Bronchial epithelial cell (primary cell): ENCODE results near the gene TNP2. TPM values are rescaled to one million over a fixed set of nuclear protein-coding genes. Genes with fewer than 3 reads are reported as not detected.

Experiments used
- DNase-seq: peaks from one replicate; pipeline ENCODE4 v3.0.0-alpha.2; 2010; ENCODE audit warnings: low read depth
- FAIRE-seq: peaks from 2 replicates; lab custom pipeline; 2011; peaks lifted over from hg19 to GRCh38; lab: Jason Lieb, UNC
- H3K27me3 ChIP-seq: 2 replicates; pipeline ENCODE4 v1.5.1; 2011; ENCODE audit warnings: low read length; ENCODE audit not compliant: control insufficient read depth, insufficient read depth
- H3K36me3 ChIP-seq: 2 replicates; pipeline ENCODE4 v1.5.1; 2011; ENCODE audit warnings: low read length; ENCODE audit not compliant: control insufficient read depth, insufficient read depth
- H3K4me3 ChIP-seq: 2 replicates; pipeline ENCODE4 v1.5.1; 2011; ENCODE audit warnings: mild to moderate bottlenecking, low read depth, low read length, control low read depth
- total RNA-seq: library from RNA; depleted of rRNA; stranded (reverse); fragments of >200 nt; gene quantifications from 2 replicates; pipeline ENCODE4 v1.2.1, GENCODE V29; 2014
- TF ChIP-seq, protein P1 (sequence below): IDR thresholded peaks from 2 replicates; pipeline ENCODE4 v1.5.1; 2011; ENCODE audit warnings: mild to moderate bottlenecking, moderate library complexity, low read length, control low read depth, inconsistent platforms; ENCODE audit not compliant: insufficient read depth, severe bottlenecking

The TNP2 gene
- total RNA-seq, 1 donor from 2014 or later: not detected

DNA sequence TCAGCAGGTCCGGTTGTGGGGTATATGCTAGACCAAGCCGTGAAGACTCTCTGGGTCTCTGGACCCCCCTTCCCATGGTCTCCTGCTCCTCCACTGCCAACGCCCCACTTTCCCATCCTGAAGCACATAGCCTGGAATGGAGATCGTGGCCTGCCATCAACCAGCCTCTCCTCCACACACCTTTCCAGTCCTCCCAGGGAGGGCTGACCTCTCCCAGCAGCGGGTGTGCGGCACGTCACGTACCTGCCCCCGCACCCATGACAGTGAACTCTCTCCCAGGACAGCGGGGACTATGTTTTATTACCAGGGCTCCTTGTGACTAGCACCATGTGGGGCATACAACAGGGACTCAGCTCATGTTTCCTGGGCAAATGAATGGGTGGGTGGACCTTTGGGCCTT lies 2.5 kb upstream of the TNP2 start:
- FAIRE-seq: no peak
- no peaks in the 10 kb centered on the region for H3K36me3 ChIP-seq
- H3K4me3 ChIP-seq: no peak overlapping the region

DNA sequence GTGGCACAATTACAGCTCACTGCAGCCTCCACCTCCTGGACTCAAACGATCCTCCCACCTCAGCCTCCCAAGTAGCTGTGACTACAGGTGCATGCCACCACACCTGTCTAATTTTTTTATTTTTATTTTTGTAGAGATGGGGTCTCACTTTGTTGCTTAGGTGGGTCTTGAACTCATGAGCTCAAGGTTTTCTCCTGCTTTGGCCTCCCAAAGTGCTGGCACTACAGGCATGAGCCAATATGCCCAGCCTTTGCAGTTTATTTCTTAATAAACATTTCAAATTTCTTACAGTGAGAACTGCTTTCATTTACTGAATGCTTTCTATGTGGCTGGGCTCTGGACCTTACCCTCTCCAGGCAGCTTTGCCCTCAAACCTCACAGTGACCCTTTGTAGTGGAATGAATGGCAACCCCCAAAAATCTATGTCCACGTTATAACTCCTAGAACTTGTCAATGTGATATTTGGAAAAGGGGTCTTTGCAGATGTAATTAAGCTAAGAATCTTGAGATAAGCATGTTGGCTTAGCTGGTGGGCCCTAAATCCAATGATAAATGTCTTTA lies 1.6 kb upstream of the TNP2 start:
- no peaks in the 10 kb centered on the region for H3K36me3 ChIP-seq
- TF ChIP-seq, protein P1, sequence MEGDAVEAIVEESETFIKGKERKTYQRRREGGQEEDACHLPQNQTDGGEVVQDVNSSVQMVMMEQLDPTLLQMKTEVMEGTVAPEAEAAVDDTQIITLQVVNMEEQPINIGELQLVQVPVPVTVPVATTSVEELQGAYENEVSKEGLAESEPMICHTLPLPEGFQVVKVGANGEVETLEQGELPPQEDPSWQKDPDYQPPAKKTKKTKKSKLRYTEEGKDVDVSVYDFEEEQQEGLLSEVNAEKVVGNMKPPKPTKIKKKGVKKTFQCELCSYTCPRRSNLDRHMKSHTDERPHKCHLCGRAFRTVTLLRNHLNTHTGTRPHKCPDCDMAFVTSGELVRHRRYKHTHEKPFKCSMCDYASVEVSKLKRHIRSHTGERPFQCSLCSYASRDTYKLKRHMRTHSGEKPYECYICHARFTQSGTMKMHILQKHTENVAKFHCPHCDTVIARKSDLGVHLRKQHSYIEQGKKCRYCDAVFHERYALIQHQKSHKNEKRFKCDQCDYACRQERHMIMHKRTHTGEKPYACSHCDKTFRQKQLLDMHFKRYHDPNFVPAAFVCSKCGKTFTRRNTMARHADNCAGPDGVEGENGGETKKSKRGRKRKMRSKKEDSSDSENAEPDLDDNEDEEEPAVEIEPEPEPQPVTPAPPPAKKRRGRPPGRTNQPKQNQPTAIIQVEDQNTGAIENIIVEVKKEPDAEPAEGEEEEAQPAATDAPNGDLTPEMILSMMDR: no peak
- no peak for FAIRE-seq
- DNase-seq: no peak
- H3K4me3 ChIP-seq: no peak overlapping the region
- peaks cover under 1% of the 10 kb centered on the region for H3K27me3 ChIP-seq

More for the DNA sequence above, 2.5 kb upstream of the TNP2 start:
- DNase-seq: no peak
- TF ChIP-seq, protein P1: no peak
- H3K27me3 ChIP-seq: no peaks in the 10 kb centered on the region

- Histone ChIP-seq H3K4me3 (no peak overlapping the region), H3K36me3 (no peaks in the 10 kb centered on the region), H3K27me3 (peaks cover 5% of the 10 kb centered on the region)
- DNase-seq (no peak), FAIRE-seq (no peak)
- TF ChIP-seq, protein P1: no peak
Measured at GRCh38 chr16:11265124-11265523, 4.0 kb downstream of the TNP2 start.

- TF ChIP-seq, protein P1: no peak
- FAIRE-seq (no peak), DNase-seq (no peak)
- no peaks in the 10 kb centered on the region for H3K36me3 ChIP-seq
- no peak overlapping the region for H3K4me3 ChIP-seq
- H3K27me3 ChIP-seq: peaks cover 5% of the 10 kb centered on the region
Measured at GRCh38 chr16:11264155-11264832, 4.8 kb downstream of the TNP2 start.

DNA sequence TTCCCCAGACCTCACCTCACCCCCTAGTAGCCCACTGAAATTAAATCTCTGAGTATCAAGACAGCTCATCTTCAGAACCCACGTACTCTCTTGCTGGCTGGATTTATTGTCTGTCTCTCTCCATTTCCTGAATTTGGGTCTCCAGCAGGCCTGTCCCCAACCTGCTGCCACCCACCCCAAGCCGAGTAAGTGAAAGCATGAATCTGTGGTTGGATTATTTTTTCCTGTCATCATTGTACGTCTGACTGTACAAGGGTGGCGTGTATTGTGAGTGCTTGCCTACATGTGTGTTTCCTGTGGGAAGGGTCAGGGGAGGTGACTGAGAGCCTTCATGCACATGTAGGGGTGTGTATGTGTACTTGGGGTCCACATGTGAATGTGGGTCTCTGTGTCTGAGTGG lies 5.4 kb downstream of the TNP2 start:
- TF ChIP-seq, protein P1: no peak
- no peaks in the 10 kb centered on the region for H3K36me3 ChIP-seq
- FAIRE-seq (no peak), DNase-seq (no peak)
- H3K4me3 ChIP-seq: no peak overlapping the region
- H3K27me3 ChIP-seq: peaks cover 5% of the 10 kb centered on the region
